ENCODE measurements around the gene CACNA2D2.

- no peak for TF ChIP-seq EZH2phosphoT487 (conservative IDR thresholded peaks at IDR 0.05; ENCODE audit: low read length)
- no peak for TF ChIP-seq CTCF (IDR thresholded peaks at IDR 0.05; ENCODE audit: insufficient read depth, low read length, poor library complexity, severe bottlenecking)
These were observed 168.9 kb downstream of the CACNA2D2 start for GRCh38 chr3:50334339-50335075.

Measured in SU-DHL-6 (cell line).